B cell (primary cell): ENCODE measurements around the gene SPATA25.

Experiments used
- EZH2 ChIP-seq: IDR thresholded peaks from 2 replicates; pipeline ENCODE4 v1.6.1; 2012; ENCODE audit warnings: borderline replicate concordance, low read depth, mild to moderate bottlenecking, moderate library complexity, low read length; ENCODE audit not compliant: insufficient read depth, poor library complexity, severe bottlenecking
- TF ChIP-seq, protein P1 (sequence below): fragments of 200-600 bp; IDR thresholded peaks from one replicate; pipeline ENCODE4 v1.8.0; 2022; ENCODE audit warnings: antibody characterized with exemption, mild to moderate bottlenecking

GRCh38 chr20:45909817-45910669 is 22.6 kb upstream of the SPATA25 start:
- TF ChIP-seq, protein P1, sequence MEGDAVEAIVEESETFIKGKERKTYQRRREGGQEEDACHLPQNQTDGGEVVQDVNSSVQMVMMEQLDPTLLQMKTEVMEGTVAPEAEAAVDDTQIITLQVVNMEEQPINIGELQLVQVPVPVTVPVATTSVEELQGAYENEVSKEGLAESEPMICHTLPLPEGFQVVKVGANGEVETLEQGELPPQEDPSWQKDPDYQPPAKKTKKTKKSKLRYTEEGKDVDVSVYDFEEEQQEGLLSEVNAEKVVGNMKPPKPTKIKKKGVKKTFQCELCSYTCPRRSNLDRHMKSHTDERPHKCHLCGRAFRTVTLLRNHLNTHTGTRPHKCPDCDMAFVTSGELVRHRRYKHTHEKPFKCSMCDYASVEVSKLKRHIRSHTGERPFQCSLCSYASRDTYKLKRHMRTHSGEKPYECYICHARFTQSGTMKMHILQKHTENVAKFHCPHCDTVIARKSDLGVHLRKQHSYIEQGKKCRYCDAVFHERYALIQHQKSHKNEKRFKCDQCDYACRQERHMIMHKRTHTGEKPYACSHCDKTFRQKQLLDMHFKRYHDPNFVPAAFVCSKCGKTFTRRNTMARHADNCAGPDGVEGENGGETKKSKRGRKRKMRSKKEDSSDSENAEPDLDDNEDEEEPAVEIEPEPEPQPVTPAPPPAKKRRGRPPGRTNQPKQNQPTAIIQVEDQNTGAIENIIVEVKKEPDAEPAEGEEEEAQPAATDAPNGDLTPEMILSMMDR: no peak
- no peak for TF ChIP-seq EZH2
